CD14-positive monocyte (primary cell): ENCODE results near the gene NPM3. TPM values are rescaled to one million over a fixed set of nuclear protein-coding genes. Genes with fewer than 3 reads are reported as not detected.

Source experiments
- DNase-seq, 3 donors: peaks; one replicate each; pipeline ENCODE4 v3.0.0-alpha.2; 2011 to 2022
- H2AFZ ChIP-seq: 2 replicates; pipeline ENCODE4 v1.6.0; 2012; ENCODE audit warnings: mild to moderate bottlenecking, low read depth, low read length, inconsistent platforms; ENCODE audit not compliant: insufficient read depth, poor library complexity, severe bottlenecking
- H3K27ac ChIP-seq, 2 donors: 1 replicate in 1 of 2; 2 replicates in 1 of 2; pipeline ENCODE4 v1.5.1; 2012 to 2013; ENCODE audit warnings: low read length in 2 of 2, control low read depth in 1 of 2, inconsistent platforms in 1 of 2, low read depth in 1 of 2, mild to moderate bottlenecking in 1 of 2
- H3K27me3 ChIP-seq, 2 donors: one replicate each; pipeline versions ENCODE4 v1.6.0 to v1.6.1; 2011 to 2013; ENCODE audit warnings: low read length in 2 of 2; ENCODE audit not compliant: control insufficient read depth in 2 of 2, insufficient read depth in 2 of 2
- H3K36me3 ChIP-seq, 2 donors: replicated peaks in 1 of 2; 1 replicate in 1 of 2; 2 replicates in 1 of 2; pipeline versions ENCODE4 v1.5.1 to v1.6.1; 2012 to 2013; ENCODE audit warnings: low read length in 2 of 2, control low read depth in 1 of 2, inconsistent platforms in 1 of 2, mild to moderate bottlenecking in 1 of 2; ENCODE audit not compliant: insufficient read depth in 2 of 2, control insufficient read depth in 1 of 2
- H3K4me1 ChIP-seq, 2 donors: 1 replicate in 1 of 2; 2 replicates in 1 of 2; pipeline versions ENCODE4 v1.5.1 to v1.6.1; 2012 to 2013; ENCODE audit warnings: low read length in 2 of 2, control low read depth in 1 of 2, inconsistent platforms in 1 of 2, mild to moderate bottlenecking in 1 of 2, moderate library complexity in 1 of 2; ENCODE audit not compliant: insufficient read depth in 2 of 2, control insufficient read depth in 1 of 2
- H3K4me2 ChIP-seq: replicated peaks from 2 replicates; pipeline ENCODE3; 2012; ENCODE audit warnings: low read length, moderate library complexity, mild to moderate bottlenecking; ENCODE audit not compliant: poor library complexity, severe bottlenecking; ENCODE audit errors: extremely low read depth
- H3K4me3 ChIP-seq, 3 experiments: fragments of 200-600 bp in 1 of 3; sonication (generic) in 1 of 3; replicated peaks in 1 of 3; 1 replicate in 2 of 3; 2 replicates in 1 of 3; pipeline ENCODE4 v1.5.1; 2011 to 2013; ENCODE audit warnings: low read length in 3 of 3, mild to moderate bottlenecking in 3 of 3, control low read depth in 2 of 3, low read depth in 2 of 3, inconsistent platforms in 1 of 3, moderate library complexity in 1 of 3
- H3K79me2 ChIP-seq: 2 replicates; pipeline ENCODE4 v1.6.0; 2012; ENCODE audit warnings: mild to moderate bottlenecking, control low read depth, inconsistent platforms, low read length, moderate library complexity; ENCODE audit not compliant: insufficient read depth
- H3K9ac ChIP-seq: 2 replicates; pipeline ENCODE4 v1.6.0; 2017; ENCODE audit warnings: low read length, mild to moderate bottlenecking; ENCODE audit not compliant: insufficient read depth, poor library complexity, severe bottlenecking
- H3K9me3 ChIP-seq, 2 donors: replicated peaks in 1 of 2; 1 replicate in 1 of 2; 2 replicates in 1 of 2; pipeline versions ENCODE4 v1.5.1 to v1.6.1; 2012 to 2013; ENCODE audit warnings: low read length in 2 of 2, control low read depth in 1 of 2; ENCODE audit not compliant: control insufficient read depth in 1 of 2, insufficient read depth in 1 of 2
- H4K20me1 ChIP-seq: 2 replicates; pipeline ENCODE4 v1.6.0; 2012; ENCODE audit warnings: mild to moderate bottlenecking, low read length, control low read depth, moderate library complexity; ENCODE audit not compliant: insufficient read depth
- H3K27ac Mint-ChIP-seq, 7 donors: one replicate each; pipeline ENCODE4 v1.8.0; 2020; ENCODE audit warnings: mild to moderate bottlenecking in 7 of 7, mixed read lengths in 7 of 7, moderate library complexity in 6 of 7, inconsistent platforms in 2 of 7
- H3K27me3 Mint-ChIP-seq, 3 donors: one replicate each; pipeline ENCODE4 v1.8.0; 2021 to 2022; ENCODE audit warnings: low read depth in 3 of 3, mild to moderate bottlenecking in 3 of 3, mixed read lengths in 3 of 3, moderate library complexity in 3 of 3, inconsistent platforms in 1 of 3
- H3K36me3 Mint-ChIP-seq, 2 donors: one replicate each; pipeline ENCODE4 v1.8.0; 2020; ENCODE audit warnings: mixed read lengths in 2 of 2, inconsistent platforms in 1 of 2, mild to moderate bottlenecking in 1 of 2
- H3K4me1 Mint-ChIP-seq: one replicate; pipeline ENCODE4 v1.8.0; 2020; ENCODE audit warnings: mild to moderate bottlenecking, mixed read lengths
- H3K4me3 Mint-ChIP-seq, 2 donors: one replicate each; pipeline ENCODE4 v1.8.0; 2020; ENCODE audit warnings: mild to moderate bottlenecking in 2 of 2, mixed read lengths in 2 of 2, moderate library complexity in 1 of 2
- H3K9me3 Mint-ChIP-seq, 7 donors: one replicate each; pipeline ENCODE4 v1.8.0; 2020 to 2022; ENCODE audit warnings: mixed read lengths in 7 of 7, mild to moderate bottlenecking in 6 of 7, moderate library complexity in 6 of 7, inconsistent platforms in 2 of 7
- WGBS: methylation state at CpG from one replicate; pipeline ENCODE4 v1.1.5; 2013; ENCODE audit warnings: missing lambda C conversion rate; ENCODE audit not compliant: insufficient coverage; 5-methylcytosine and 5-hydroxymethylcytosine counted together
- intact Hi-C, 2 donors: fragments of 100-400 bp; cut with micrococcal nuclease; formaldehyde crosslinking; loops; one replicate each; pipeline versions ENCODE4 v1.15.0 to v1.15.1; 2023
- polyA plus RNA-seq, 3 donors: library from polyadenylated mRNA; depleted of rRNA in 1 of 3; unstranded in 2 of 3; stranded (reverse) in 1 of 3; fragments of 300-500 nt in 2 of 3; fragments of >200 nt in 1 of 3; fragmentation: Illumina TruSeq in 2 of 3; gene quantifications; 1 replicate in 2 of 3; 2 replicates in 1 of 3; pipeline ENCODE4 v1.2.3, GENCODE V29; 2012 to 2021
- TF ChIP-seq, protein P1 (sequence below): fragments of 200-600 bp; IDR thresholded peaks from one replicate; pipeline ENCODE4 v1.8.0; 2022; ENCODE audit warnings: antibody characterized with exemption, mild to moderate bottlenecking

Gene NPM3
- polyA plus RNA-seq, 3 donors: 1.2 to 8.1 (median 3.8) TPM

DNA sequence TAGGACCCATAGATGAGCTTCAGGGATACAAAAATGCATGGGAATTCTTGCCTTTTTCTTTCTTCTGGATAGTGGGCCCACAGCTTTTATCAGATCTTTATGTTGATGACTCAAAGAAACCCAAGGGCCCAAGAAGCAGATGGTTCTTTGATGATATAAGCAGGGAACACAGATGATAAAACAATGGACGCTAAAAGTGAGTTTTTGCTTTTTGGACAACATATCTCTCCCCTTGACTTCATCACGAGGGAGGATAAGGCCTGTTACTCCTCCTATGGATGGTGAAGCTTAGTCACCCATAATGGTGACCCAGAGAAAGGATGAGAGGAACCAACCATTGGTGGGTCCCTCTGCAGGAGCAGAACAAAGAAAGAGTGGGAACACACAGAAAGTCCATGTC is 41.5 kb upstream of the NPM3 start:
- no peaks in the 10 kb centered on the region for H3K9me3 ChIP-seq
- Mint-ChIP-seq H3K4me1 (peaks cover 8% of the 10 kb centered on the region), H3K27ac (no peak overlapping the region), H3K27me3 (peaks cover 0 to 2% (median 0%) of the 10 kb centered on the region in 3 donors), H3K36me3 (peaks cover 10 to 14% of the 10 kb centered on the region in 2 donors), H3K4me3 (no peak overlapping the region), H3K9me3 (no peaks in the 10 kb centered on the region)
- no peak for DNase-seq
- no peak overlapping the region for H3K4me2 ChIP-seq
- H3K36me3 ChIP-seq: peaks cover 0 to 9% of the 10 kb centered on the region in 2 donors
- H4K20me1 ChIP-seq: peaks cover 1% of the 10 kb centered on the region
- peaks cover 11 to 12% of the 10 kb centered on the region in 2 donors for H3K4me1 ChIP-seq
- no peak overlapping the region for H3K27ac ChIP-seq
- TF ChIP-seq, protein P1, sequence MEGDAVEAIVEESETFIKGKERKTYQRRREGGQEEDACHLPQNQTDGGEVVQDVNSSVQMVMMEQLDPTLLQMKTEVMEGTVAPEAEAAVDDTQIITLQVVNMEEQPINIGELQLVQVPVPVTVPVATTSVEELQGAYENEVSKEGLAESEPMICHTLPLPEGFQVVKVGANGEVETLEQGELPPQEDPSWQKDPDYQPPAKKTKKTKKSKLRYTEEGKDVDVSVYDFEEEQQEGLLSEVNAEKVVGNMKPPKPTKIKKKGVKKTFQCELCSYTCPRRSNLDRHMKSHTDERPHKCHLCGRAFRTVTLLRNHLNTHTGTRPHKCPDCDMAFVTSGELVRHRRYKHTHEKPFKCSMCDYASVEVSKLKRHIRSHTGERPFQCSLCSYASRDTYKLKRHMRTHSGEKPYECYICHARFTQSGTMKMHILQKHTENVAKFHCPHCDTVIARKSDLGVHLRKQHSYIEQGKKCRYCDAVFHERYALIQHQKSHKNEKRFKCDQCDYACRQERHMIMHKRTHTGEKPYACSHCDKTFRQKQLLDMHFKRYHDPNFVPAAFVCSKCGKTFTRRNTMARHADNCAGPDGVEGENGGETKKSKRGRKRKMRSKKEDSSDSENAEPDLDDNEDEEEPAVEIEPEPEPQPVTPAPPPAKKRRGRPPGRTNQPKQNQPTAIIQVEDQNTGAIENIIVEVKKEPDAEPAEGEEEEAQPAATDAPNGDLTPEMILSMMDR: no peak
- H2AFZ ChIP-seq: no peak overlapping the region
- WGBS: no CpG with 5 or more reads among the region's 2 CpGs
- H3K9ac ChIP-seq: no peak overlapping the region
- intact Hi-C loops: no loop called here
- H3K27me3 ChIP-seq: no peaks in the 10 kb centered on the region
- H3K79me2 ChIP-seq: no peaks in the 10 kb centered on the region
- no peak overlapping the region for H3K4me3 ChIP-seq

DNA sequence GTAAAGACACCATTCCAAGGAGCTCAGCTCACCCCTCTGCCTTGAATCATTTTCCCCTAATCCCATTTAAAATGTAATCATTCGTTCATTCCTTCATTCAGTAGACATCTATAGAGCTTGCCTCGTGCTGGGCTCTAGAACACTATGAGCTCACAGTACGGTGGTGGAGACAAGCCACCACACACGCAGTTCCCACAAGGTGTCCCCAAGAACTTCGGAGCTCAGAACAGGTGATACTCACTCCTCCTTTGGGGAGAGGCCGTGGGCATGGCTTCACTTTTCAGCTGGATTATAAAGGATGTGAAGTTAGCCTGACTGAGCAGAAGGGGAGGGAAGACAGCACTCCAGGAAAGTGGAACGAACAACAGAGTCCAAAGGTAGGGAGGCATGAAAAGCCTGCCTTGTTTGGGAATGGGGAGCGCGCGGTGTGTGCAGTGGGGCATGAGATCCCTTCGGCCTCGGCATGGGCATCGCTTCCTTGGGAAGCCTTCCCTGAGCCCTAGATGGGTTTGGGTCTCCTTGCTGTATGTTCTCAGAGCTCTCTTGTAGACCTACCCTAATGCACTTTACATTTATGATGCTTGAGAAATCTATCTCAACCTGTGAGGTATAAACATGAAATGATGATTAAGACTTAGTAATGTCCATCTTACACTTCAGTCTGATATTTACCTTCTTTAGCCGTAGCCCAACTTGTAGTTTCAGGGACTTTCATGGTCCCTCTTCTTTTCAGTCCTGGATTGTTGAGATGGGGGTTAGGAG is 35.8 kb upstream of the NPM3 start:
- Histone ChIP-seq H3K4me2 (peak overlapping the region; percentile 78), H3K79me2 (peaks cover 42% of the 10 kb centered on the region), H3K27me3 (no peaks in the 10 kb centered on the region), H3K4me3 (peak overlapping the region; percentile 61 to 97 (median 86)), H4K20me1 (peaks cover 41% of the 10 kb centered on the region), H3K9me3 (no peaks in the 10 kb centered on the region), H3K4me1 (peaks cover 28 to 39% of the 10 kb centered on the region in 2 donors), H3K9ac (peak overlapping the region; percentile 58), H2AFZ (peak overlapping the region; percentile 85), H3K36me3 (no peaks in the 10 kb centered on the region), H3K27ac (peak overlapping the region; percentile 70 to 75)
- Mint-ChIP-seq H3K4me3 (peak overlapping the region; percentile 94 to 98), H3K4me1 (peaks cover 42% of the 10 kb centered on the region), H3K36me3 (peaks cover 0 to 8% of the 10 kb centered on the region in 2 donors), H3K27me3 (no peaks in the 10 kb centered on the region), H3K9me3 (no peaks in the 10 kb centered on the region), H3K27ac (peak overlapping the region; percentile 91 to 96 (median 93))
- no peak for DNase-seq
- TF ChIP-seq, protein P1: no peak
- WGBS: 3% methylated on average over 4 of the region's 14 CpGs
- intact Hi-C loops: loop anchor here in 1 of 2 donors (10.0 kb wide), 1 partner anchor 464 kb away; the partner anchor contains the start of gene BTRC
